Neural progenitor cell (in vitro differentiated cells): Measurements from ENCODE around the gene BMP7.

ENCODE experiments used
- CTCF ChIP-seq: fragments of 200-600 bp; sonication (generic); IDR thresholded peaks from 2 replicates; pipeline ENCODE4 v1.5.1; 2017; ENCODE audit warnings: antibody characterized with exemption, mild to moderate bottlenecking
- EZH2phosphoT487 ChIP-seq: fragments of 200-600 bp; sonication (generic); IDR thresholded peaks from 2 replicates; pipeline ENCODE4 v1.6.1; 2017; ENCODE audit warnings: antibody characterized with exemption

GRCh38 chr20:57276221-57276620, 9.8 kb upstream of the BMP7 start:
- no peak for TF ChIP-seq CTCF
- no peak for TF ChIP-seq EZH2phosphoT487
